Measurements from ENCODE around the gene CHCHD6.

Gene CHCHD6

GRCh38 chr3:126867190-126867862 is 163.3 kb downstream of the CHCHD6 start:
- no peak for DNase-seq

DNA sequence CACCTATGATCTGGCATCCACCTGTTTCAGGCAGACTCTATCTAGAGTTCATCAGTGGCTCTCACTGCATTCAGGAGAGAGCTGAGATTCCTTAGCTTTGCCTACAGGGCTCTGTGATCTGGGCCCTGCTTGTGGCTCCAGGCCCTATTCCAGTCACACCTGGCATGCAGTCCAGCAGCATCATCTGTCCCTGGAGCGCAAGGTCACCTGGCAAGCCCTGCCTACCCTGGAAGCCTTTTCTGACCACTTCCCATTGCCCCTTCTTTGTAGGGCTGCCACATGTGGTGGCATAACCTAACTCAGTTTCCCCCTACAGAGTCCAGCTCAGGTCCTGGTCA is 163.8 kb downstream of the CHCHD6 start:
- no peak for DNase-seq

DNA sequence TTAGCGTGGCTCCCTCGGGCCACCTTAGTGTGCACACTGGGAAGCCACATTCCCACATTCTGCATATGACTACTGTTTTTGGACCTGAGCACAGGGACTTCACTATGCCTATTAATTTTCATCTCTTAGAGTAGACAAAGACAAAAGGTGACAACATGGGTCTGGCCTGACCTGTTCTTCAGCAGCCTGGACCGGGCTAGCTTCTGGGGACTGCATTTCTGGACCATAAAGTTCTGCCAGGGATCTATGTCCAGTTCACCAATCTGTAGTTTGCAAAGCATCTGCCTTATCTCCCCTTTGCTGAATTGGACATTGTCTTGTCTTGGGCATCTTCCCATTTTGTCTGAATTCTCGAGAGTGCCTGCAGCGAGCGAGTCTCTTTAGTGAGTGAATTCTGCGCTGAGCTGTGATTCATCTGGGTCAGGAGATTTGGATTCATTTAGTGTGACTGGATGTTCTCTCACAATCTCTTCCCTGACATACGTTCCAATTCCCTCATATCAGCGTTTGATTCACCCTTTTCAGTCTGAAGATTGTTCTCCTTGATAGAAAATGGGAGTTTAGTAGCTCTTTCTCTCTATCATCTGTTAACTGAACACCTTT is 166.7 kb downstream of the CHCHD6 start:
- no peak for DNase-seq

DNA sequence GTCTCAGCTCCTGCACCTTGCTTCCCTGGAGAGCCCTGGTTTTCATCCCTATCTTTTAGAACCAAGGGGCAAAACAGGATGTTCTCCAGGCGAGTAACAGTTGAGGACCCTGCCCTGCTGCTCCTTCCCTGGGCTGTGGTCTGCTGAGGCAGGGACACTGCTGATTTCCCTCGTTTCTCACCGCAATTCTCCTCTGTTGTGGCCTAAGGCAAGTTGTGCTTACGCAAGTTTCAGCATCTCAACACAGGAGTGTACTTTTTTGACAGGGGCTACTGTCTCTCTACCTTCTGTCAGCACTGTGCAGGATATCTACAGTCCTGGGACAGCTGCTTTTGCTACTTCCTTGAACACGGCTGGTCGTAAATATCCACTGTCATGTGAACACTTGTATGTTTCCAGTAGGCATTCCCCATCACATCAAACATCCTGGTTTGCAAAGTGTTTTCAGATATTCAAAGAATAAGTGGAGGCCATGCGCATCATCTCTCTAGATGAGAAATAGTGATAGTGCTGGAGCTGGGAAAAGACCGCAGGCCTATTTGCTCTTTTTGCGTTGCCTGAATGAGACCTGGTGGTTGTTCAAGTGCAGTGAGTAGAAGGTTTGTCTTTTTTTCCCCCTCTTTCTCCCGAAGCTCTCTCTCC is 168.8 kb downstream of the CHCHD6 start:
- no peak for DNase-seq

- no peak for DNase-seq
These were observed 169.4 kb downstream of the CHCHD6 start for GRCh38 chr3:126873416-126873815.

DNA sequence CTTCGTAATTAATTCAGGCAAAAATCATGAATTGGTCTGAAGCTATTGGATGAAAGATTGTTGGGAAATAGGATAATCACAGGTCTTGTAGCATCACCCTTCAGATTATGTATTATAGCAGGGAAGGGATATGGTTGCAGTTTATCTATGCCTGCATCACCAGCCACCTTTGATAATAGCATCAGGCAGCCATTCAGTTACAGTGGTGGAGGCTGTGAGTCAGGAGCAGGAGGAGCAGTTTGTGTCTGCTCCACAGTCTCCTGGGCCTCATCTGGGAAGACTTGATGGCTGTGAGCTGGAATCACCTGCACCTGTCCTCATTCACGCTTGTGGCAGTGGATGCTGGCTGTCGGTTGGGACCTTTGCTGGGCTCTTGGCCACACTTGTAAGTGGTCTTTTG is 174.6 kb downstream of the CHCHD6 start:
- DNase-seq: no peak

- DNase-seq: no peak
These were observed 176.9 kb downstream of the CHCHD6 start for GRCh38 chr3:126880901-126881300.

- no peak for DNase-seq
These were observed 177.8 kb downstream of the CHCHD6 start for GRCh38 chr3:126881861-126882260.

DNA sequence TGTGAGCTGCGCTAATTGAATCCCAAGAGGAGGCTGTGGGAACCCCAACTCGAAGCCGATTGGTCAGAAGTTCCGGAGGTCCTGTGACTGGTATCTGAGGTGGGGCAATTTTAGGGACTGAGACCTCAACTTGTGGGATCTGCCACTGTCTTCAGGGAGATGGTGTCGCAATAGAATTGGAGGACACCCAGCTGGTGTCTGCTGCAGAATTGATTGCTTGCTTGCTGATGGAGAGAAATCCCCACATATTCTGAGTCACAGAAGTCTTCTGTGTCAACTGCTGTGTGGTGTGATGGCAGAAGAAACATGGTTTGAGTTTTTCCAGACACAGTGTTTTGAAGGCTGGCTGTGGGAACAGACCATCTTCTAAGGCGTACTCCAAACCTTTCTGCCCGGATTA is 179.2 kb downstream of the CHCHD6 start:
- no peak for DNase-seq

DNA sequence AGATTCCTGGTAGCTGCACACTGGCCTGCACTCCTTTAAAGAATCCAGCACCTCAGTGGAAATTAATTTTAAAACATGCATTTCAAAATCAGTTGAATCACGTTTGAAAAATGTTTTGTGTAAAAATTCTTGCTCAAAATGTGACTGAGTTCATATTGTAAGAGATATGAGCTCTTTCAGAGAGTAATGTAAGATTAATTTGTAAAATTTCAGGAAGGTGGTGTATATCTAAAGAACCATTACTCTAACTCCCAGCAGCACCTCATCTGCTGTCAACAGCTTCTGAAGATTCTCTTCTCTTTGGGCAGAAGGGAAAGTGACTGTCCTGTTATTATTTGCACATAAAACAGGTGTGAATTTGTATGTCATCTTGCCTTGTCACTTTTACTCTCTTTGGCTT is 181.4 kb downstream of the CHCHD6 start:
- DNase-seq: no peak

- no peak for DNase-seq
These were observed 182.2 kb downstream of the CHCHD6 start for GRCh38 chr3:126886217-126886616.

GRCh38 chr3:126887686-126888085 is 183.6 kb downstream of the CHCHD6 start:
- no peak for DNase-seq

- no peak for DNase-seq
These were observed 184.2 kb downstream of the CHCHD6 start for GRCh38 chr3:126888186-126888760.

GRCh38 chr3:126889276-126890201 is 185.5 kb downstream of the CHCHD6 start:
- no peak for DNase-seq

DNA sequence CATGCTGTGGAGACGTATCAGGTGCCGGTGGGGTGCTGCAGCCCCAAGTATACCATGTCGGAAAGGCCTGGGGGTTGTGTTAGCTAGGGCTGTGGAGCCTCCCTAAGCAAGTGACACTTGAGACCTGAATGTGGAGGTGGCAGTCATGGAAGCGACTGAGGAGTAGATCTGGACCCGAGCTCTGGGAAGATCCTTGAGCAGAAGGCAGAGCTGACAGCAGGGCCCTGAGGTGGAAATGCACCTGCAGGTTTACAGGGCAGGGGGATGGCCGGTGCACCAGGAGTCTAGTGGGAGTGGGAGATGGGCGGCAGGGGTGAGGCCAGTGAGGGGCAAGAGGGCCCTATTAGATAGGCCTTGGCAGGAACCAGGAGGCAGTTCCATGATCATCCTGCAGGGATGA is 187.1 kb downstream of the CHCHD6 start:
- DNase-seq: no peak

- DNase-seq: no peak
These were observed 187.8 kb downstream of the CHCHD6 start for GRCh38 chr3:126891791-126892190.

GRCh38 chr3:126893651-126894050 is 189.6 kb downstream of the CHCHD6 start:
- no peak for DNase-seq

DNA sequence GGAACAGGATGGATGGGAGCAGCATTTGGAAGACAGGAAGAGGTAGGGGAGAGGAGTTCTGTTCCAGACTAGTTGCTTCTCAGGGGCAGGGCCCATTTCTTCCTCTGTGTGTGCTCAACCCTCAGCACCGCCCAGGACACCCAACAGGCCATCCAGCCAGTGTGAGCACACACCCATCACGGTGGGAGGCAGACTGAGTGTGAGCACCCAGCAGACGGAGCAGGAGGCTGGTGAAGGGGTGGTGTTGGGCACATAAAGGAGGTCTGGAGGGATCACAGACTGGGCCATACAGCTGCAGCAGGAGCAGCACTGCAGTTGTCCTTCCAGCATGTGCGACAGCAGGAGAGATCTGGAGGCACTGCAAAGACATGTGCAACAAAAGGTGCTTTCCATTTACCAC is 190.4 kb downstream of the CHCHD6 start:
- no peak for DNase-seq

DNA sequence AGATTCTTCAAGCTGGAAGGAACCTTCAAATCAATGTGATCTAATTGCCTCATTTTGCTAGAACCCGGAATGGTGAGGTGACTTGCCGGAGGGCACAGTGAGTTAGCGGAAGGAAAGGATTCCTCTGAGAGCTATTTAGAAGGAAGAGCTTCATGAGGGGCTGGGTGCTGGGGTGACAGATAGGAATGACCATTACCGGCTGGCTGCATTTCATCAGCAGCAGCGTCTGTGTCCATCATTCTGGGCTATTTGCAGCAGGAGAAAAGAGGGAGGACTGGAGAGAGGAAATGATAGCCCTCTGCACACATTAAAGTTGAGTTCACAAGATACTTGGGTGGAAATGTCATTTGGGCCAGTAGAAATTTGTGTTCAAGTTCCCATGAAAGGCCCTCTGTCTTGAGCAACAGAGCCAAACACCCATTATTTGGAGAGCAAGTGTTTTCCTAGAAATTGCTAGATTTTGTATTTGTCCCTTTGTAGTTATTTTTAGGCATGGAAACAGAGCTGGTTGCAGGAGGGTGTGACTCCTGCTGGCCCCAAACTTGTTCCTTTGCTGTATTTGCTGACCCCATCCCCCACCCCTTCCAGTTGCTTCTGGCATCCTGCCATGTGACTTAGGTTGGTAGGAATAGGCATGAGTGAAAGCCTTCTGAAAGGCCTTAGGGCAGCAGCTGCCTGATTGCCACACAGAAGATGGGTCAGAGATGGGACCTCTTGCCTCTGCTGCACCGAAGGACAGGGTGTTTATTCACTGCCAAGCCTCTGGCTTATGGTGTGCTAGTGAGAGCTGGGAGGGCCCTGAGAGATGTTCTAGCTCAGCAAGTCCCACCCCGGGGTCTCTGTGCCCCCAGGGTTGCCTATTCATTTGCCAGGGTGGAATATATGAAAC is 191.4 kb downstream of the CHCHD6 start:
- DNase-seq: no peak

GRCh38 chr3:126896067-126896441 is 192.0 kb downstream of the CHCHD6 start:
- DNase-seq: no peak

- DNase-seq: no peak
These were observed 192.9 kb downstream of the CHCHD6 start for GRCh38 chr3:126896968-126897367.

- DNase-seq: no peak
These were observed 193.9 kb downstream of the CHCHD6 start for GRCh38 chr3:126897943-126898342.
